DMS 273 (cell line): Measurements from ENCODE around the gene CIART.
A peak's percentile ranks its signal among the peaks of the same experiment; 100 is the strongest.
"Not testable (repeated sequence)": the region's sequence is repeated elsewhere in the genome, so short reads cannot be mapped to it uniquely, and the experiment has no call there.

ENCODE experiments used
- DNase-seq: peaks from one replicate; lab custom pipeline; 2025; ENCODE audit not compliant: unreplicated experiment; lab: John Stamatoyannopoulos, UW

The CIART gene

GRCh38 chr1:150302338-150302737 lies 20.0 kb downstream of the CIART start:
- DNase-seq: peak; percentile 81

- DNase-seq: no peak
Observed at GRCh38 chr1:150302902-150303301, 20.5 kb downstream of the CIART start.

GRCh38 chr1:150308585-150308984 lies 26.2 kb downstream of the CIART start:
- DNase-seq: not testable (repeated sequence)

GRCh38 chr1:150309758-150310508 lies 27.6 kb downstream of the CIART start:
- DNase-seq: peak; percentile 98

GRCh38 chr1:150311762-150312161 lies 29.4 kb downstream of the CIART start:
- no peak for DNase-seq

- DNase-seq: not testable (repeated sequence)
Observed at GRCh38 chr1:150314691-150315090, 32.3 kb downstream of the CIART start.

- no peak for DNase-seq
Observed at GRCh38 chr1:150320667-150320978, 38.3 kb downstream of the CIART start.

GRCh38 chr1:150321826-150322166 lies 39.4 kb downstream of the CIART start:
- no peak for DNase-seq

GRCh38 chr1:150322310-150322709 lies 40.0 kb downstream of the CIART start:
- DNase-seq: no peak

- DNase-seq: no peak
Observed at GRCh38 chr1:150332651-150333290, 50.4 kb downstream of the CIART start.
